GM19035 (cell line): ENCODE results near the gene SOX5.
"Not testable (repeated sequence)": the region's sequence is repeated elsewhere in the genome, so short reads cannot be mapped to it uniquely, and the experiment has no call there.

Source experiments
- ATAC-seq: cut with Tn5 transposase; IDR thresholded peaks from one replicate; pipeline ENCODE4 v1.9.1; 2021; ENCODE audit not compliant: unreplicated experiment

The SOX5 gene

GRCh38 chr12:23504641-23505399 lies 444.6 kb downstream of the SOX5 start:
- no peak for ATAC-seq

GRCh38 chr12:23504043-23504442 lies 445.4 kb downstream of the SOX5 start:
- no peak for ATAC-seq

- ATAC-seq: no peak
These were observed 445.9 kb downstream of the SOX5 start for GRCh38 chr12:23503544-23503943.

GRCh38 chr12:23502259-23502658 lies 447.2 kb downstream of the SOX5 start:
- no peak for ATAC-seq

- no peak for ATAC-seq
These were observed 454.0 kb downstream of the SOX5 start for GRCh38 chr12:23495472-23495871.

GRCh38 chr12:23493672-23494071 lies 455.8 kb downstream of the SOX5 start:
- ATAC-seq: no peak

GRCh38 chr12:23491029-23491428 lies 458.4 kb downstream of the SOX5 start:
- ATAC-seq: not testable (repeated sequence)

- no peak for ATAC-seq
These were observed 461.3 kb downstream of the SOX5 start for GRCh38 chr12:23488130-23488529.

GRCh38 chr12:23484238-23484637 lies 465.2 kb downstream of the SOX5 start:
- no peak for ATAC-seq

- ATAC-seq: no peak
These were observed 466.9 kb downstream of the SOX5 start for GRCh38 chr12:23482571-23482970.
